WTC11 (cell line): ENCODE measurements around the gene ETNK1. TPM values are rescaled to one million over a fixed set of nuclear protein-coding genes. Genes with fewer than 3 reads are reported as not detected.

Source experiments
- ATAC-seq: fragments of 200-7000 bp; cut with Tn5 transposase; 2 replicates; pipeline ENCODE4 v1.10.0; 2021; ENCODE audit warnings: mild to moderate bottlenecking, moderate library complexity
- CTCF ChIA-PET: fragments of 300-600 bp; sonication (Branson Sonifier 250); formaldehyde crosslinking; loops from one replicate; lab custom pipeline; 2021; ENCODE audit warnings: antibody characterized with exemption; lab: Charles Lee
- POLR2A ChIA-PET: fragments of 350-600 bp; sonication (Branson Sonifier 250); formaldehyde crosslinking; loops from one replicate; lab custom pipeline; 2021; ENCODE audit warnings: antibody characterized with exemption; lab: Charles Lee
- DNase-seq: peaks from one replicate; pipeline ENCODE4 v3.0.0; 2021; ENCODE audit warnings: low spot score
- H3K27ac Mint-ChIP-seq: 2 replicates; pipeline ENCODE4 v1.8.0; 2021; ENCODE audit warnings: mixed read lengths
- H3K27me3 Mint-ChIP-seq: 2 replicates; pipeline ENCODE4 v1.8.0; 2021; ENCODE audit warnings: low read depth, mild to moderate bottlenecking, moderate library complexity, mixed read lengths
- H3K36me3 Mint-ChIP-seq: 2 replicates; pipeline ENCODE4 v1.8.0; 2021; ENCODE audit warnings: mixed read lengths
- H3K4me1 Mint-ChIP-seq: 2 replicates; pipeline ENCODE4 v1.8.0; 2022; ENCODE audit warnings: mixed read lengths
- H3K4me3 Mint-ChIP-seq: 2 replicates; pipeline ENCODE4 v1.8.0; 2021; ENCODE audit warnings: mild to moderate bottlenecking, moderate library complexity, mixed read lengths
- H3K9me3 Mint-ChIP-seq: 2 replicates; pipeline ENCODE4 v1.8.0; 2021; ENCODE audit warnings: mixed read lengths
- GTF2I ChIP-seq: fragments of 250-450 bp; sonication (Bioruptor Pico); conservative IDR thresholded peaks from 2 replicates; pipeline ENCODE4 v1.4.0; 2021; ENCODE audit warnings: mild to moderate bottlenecking
- JAZF1 ChIP-seq: fragments of 250-450 bp; sonication (Bioruptor Pico); IDR thresholded peaks from 2 replicates; pipeline ENCODE4 v1.9.0; 2021; ENCODE audit warnings: moderate library complexity, mild to moderate bottlenecking, inconsistent platforms
- NFATC4 ChIP-seq: fragments of 250-450 bp; sonication (Bioruptor Pico); IDR thresholded peaks from 2 replicates; pipeline ENCODE4 v1.9.0; 2021; ENCODE audit warnings: mild to moderate bottlenecking
- NFYB ChIP-seq: sonication (generic); formaldehyde crosslinking; conservative IDR thresholded peaks from 2 replicates; pipeline ENCODE4 v1.8.0; 2022; ENCODE audit warnings: low read depth, missing genetic modification reagents
- PRRX2 ChIP-seq: fragments of 250-450 bp; sonication (Bioruptor Pico); IDR thresholded peaks from 2 replicates; pipeline ENCODE4 v1.8.0; 2021; ENCODE audit warnings: mild to moderate bottlenecking
- SOX15 ChIP-seq: fragments of 250-450 bp; sonication (Bioruptor Pico); IDR thresholded peaks from 2 replicates; pipeline ENCODE4 v1.9.0; 2021; ENCODE audit warnings: mild to moderate bottlenecking
- TEAD4 ChIP-seq: sonication (generic); formaldehyde crosslinking; IDR thresholded peaks from 2 replicates; pipeline ENCODE4 v1.8.0; 2022; ENCODE audit warnings: mild to moderate bottlenecking, missing genetic modification reagents
- TP53 ChIP-seq: sonication (generic); formaldehyde crosslinking; IDR thresholded peaks from 2 replicates; pipeline ENCODE4 v1.8.1; 2023; ENCODE audit warnings: mild to moderate bottlenecking, missing genetic modification reagents
- ZNF219 ChIP-seq: sonication (generic); formaldehyde crosslinking; IDR thresholded peaks from 2 replicates; pipeline ENCODE4 v1.8.0; 2023; ENCODE audit warnings: missing genetic modification reagents, mild to moderate bottlenecking, borderline replicate concordance
- ZNF317 ChIP-seq: sonication (generic); formaldehyde crosslinking; IDR thresholded peaks from 2 replicates; pipeline ENCODE4 v1.8.1; 2023; ENCODE audit warnings: low read depth, mild to moderate bottlenecking, moderate library complexity, missing genetic modification reagents, borderline replicate concordance
- ZNF423 ChIP-seq: fragments of 250-450 bp; sonication (Bioruptor Pico); IDR thresholded peaks from 2 replicates; pipeline ENCODE4 v2.1.2; 2022; ENCODE audit warnings: mild to moderate bottlenecking, moderate library complexity
- total RNA-seq: library from RNA; stranded (reverse); gene quantifications from 3 replicates; pipeline ENCODE4 v1.2.3, GENCODE V29; 2021
- TF ChIP-seq, protein P1 (sequence below): sonication (generic); formaldehyde crosslinking; IDR thresholded peaks from 2 replicates; pipeline ENCODE4 v1.8.1; 2023; ENCODE audit warnings: mild to moderate bottlenecking, missing genetic modification reagents
- TF ChIP-seq, protein P2 (sequence below): sonication (generic); formaldehyde crosslinking; IDR thresholded peaks from 2 replicates; pipeline ENCODE4 v1.8.1; 2023; ENCODE audit warnings: mild to moderate bottlenecking, moderate library complexity, missing genetic modification reagents
- TF ChIP-seq, protein P3 (sequence below): fragments of 250-450 bp; sonication (Bioruptor Pico); IDR thresholded peaks from 2 replicates; pipeline ENCODE4 v2.1.2; 2022; ENCODE audit warnings: mild to moderate bottlenecking, moderate library complexity
- TF ChIP-seq, protein P4 (sequence below): fragments of 250-450 bp; sonication (Bioruptor Pico); IDR thresholded peaks from 2 replicates; pipeline ENCODE4 v1.9.0; 2021; ENCODE audit warnings: mild to moderate bottlenecking
- TF ChIP-seq, protein P5 (sequence below): sonication (generic); formaldehyde crosslinking; IDR thresholded peaks from 2 replicates; pipeline ENCODE4 v1.8.1; 2023; ENCODE audit warnings: mild to moderate bottlenecking, missing genetic modification reagents, moderate library complexity
- TF ChIP-seq, protein P6 (sequence below): sonication (generic); formaldehyde crosslinking; IDR thresholded peaks from 2 replicates; pipeline ENCODE4 v1.8.0; 2023; ENCODE audit warnings: mild to moderate bottlenecking, missing genetic modification reagents
- TF ChIP-seq, protein P7 (sequence below): sonication (generic); formaldehyde crosslinking; IDR thresholded peaks from 2 replicates; pipeline ENCODE4 v1.8.0; 2023; ENCODE audit warnings: missing genetic modification reagents
- TF ChIP-seq, protein P8 (sequence below): fragments of 250-450 bp; sonication (Bioruptor Pico); IDR thresholded peaks from 2 replicates; pipeline ENCODE4 v1.9.0; 2021; ENCODE audit warnings: moderate library complexity, mild to moderate bottlenecking, inconsistent platforms, borderline replicate concordance
- TF ChIP-seq, protein P9 (sequence below): fragments of 250-450 bp; sonication (Bioruptor Pico); IDR thresholded peaks from 2 replicates; pipeline ENCODE4 v1.9.0; 2021; ENCODE audit warnings: mild to moderate bottlenecking, borderline replicate concordance

ETNK1 gene
- total RNA-seq, 1 experiment from 2014 or later = 81.3 TPM

DNA sequence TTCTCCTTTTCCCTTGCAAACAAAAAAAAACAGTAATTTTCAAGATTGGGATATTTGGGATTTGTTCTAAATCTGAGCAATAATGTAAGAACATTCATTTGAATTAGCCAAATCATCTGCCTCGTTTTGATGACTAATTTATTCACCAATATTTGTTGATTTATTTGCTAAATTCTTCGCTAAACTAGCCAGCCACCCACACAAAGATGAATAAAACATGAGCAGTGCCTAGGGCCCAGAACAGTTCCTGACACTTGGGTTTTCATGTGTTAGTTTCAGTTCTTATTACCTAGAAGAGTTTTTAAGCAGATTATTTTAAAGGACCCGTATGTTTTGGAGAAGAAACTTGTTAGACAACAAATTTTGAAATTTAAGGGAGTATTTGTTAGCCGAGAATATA, 1.4 kb downstream of the ETNK1 start:
- Mint-ChIP-seq H3K36me3 (peaks cover 2% of the 10 kb centered on the region; the same call in 1 of the 2 replicates), H3K27ac (peak overlapping the region; percentile 85), H3K4me1 (peaks cover 45% of the 10 kb centered on the region), H3K9me3 (no peaks in the 10 kb centered on the region), H3K27me3 (no peaks in the 10 kb centered on the region), H3K4me3 (peak overlapping the region; percentile 94)
- DNase-seq (no peak), ATAC-seq (no peak)
- ChIA-PET POLR2A (no interaction called here), CTCF (interaction anchor here (0.8 kb wide), 1 partner anchor 97 kb away, joined by 3 read pairs; no protein-coding TSS in a partner anchor)
- TF ChIP-seq, protein P1, sequence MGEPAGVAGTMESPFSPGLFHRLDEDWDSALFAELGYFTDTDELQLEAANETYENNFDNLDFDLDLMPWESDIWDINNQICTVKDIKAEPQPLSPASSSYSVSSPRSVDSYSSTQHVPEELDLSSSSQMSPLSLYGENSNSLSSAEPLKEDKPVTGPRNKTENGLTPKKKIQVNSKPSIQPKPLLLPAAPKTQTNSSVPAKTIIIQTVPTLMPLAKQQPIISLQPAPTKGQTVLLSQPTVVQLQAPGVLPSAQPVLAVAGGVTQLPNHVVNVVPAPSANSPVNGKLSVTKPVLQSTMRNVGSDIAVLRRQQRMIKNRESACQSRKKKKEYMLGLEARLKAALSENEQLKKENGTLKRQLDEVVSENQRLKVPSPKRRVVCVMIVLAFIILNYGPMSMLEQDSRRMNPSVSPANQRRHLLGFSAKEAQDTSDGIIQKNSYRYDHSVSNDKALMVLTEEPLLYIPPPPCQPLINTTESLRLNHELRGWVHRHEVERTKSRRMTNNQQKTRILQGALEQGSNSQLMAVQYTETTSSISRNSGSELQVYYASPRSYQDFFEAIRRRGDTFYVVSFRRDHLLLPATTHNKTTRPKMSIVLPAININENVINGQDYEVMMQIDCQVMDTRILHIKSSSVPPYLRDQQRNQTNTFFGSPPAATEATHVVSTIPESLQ (CRISPR knock-in tag) = no peak
- TF ChIP-seq, protein P2, sequence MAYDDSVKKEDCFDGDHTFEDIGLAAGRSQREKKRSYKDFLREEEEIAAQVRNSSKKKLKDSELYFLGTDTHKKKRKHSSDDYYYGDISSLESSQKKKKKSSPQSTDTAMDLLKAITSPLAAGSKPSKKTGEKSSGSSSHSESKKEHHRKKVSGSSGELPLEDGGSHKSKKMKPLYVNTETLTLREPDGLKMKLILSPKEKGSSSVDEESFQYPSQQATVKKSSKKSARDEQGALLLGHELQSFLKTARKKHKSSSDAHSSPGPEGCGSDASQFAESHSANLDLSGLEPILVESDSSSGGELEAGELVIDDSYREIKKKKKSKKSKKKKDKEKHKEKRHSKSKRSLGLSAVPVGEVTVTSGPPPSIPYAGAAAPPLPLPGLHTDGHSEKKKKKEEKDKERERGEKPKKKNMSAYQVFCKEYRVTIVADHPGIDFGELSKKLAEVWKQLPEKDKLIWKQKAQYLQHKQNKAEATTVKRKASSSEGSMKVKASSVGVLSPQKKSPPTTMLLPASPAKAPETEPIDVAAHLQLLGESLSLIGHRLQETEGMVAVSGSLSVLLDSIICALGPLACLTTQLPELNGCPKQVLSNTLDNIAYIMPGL = no peak
- no peak for TF ChIP-seq PRRX2 (CRISPR knock-in tag)
- no peak for TF ChIP-seq NFATC4
- TF ChIP-seq TEAD4 = no peak
- no peak for TF ChIP-seq NFYB (CRISPR knock-in tag)
- TF ChIP-seq, protein P3, sequence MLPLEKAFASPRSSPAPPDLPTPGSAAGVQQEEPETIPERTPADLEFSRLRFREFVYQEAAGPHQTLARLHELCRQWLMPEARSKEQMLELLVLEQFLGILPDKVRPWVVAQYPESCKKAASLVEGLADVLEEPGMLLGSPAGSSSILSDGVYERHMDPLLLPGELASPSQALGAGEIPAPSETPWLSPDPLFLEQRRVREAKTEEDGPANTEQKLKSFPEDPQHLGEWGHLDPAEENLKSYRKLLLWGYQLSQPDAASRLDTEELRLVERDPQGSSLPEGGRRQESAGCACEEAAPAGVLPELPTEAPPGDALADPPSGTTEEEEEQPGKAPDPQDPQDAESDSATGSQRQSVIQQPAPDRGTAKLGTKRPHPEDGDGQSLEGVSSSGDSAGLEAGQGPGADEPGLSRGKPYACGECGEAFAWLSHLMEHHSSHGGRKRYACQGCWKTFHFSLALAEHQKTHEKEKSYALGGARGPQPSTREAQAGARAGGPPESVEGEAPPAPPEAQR = no peak
- no peak for TF ChIP-seq SOX15 (CRISPR knock-in tag)
- TF ChIP-seq JAZF1 (CRISPR knock-in tag) = no peak
- TF ChIP-seq, protein P4, sequence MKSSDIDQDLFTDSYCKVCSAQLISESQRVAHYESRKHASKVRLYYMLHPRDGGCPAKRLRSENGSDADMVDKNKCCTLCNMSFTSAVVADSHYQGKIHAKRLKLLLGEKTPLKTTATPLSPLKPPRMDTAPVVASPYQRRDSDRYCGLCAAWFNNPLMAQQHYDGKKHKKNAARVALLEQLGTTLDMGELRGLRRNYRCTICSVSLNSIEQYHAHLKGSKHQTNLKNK (CRISPR knock-in tag) = no peak
- TF ChIP-seq, protein P5, sequence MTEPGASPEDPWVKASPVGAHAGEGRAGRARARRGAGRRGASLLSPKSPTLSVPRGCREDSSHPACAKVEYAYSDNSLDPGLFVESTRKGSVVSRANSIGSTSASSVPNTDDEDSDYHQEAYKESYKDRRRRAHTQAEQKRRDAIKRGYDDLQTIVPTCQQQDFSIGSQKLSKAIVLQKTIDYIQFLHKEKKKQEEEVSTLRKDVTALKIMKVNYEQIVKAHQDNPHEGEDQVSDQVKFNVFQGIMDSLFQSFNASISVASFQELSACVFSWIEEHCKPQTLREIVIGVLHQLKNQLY (CRISPR knock-in tag) = no peak
- no peak for TF ChIP-seq GTF2I (CRISPR knock-in tag)
- TF ChIP-seq, protein P6, sequence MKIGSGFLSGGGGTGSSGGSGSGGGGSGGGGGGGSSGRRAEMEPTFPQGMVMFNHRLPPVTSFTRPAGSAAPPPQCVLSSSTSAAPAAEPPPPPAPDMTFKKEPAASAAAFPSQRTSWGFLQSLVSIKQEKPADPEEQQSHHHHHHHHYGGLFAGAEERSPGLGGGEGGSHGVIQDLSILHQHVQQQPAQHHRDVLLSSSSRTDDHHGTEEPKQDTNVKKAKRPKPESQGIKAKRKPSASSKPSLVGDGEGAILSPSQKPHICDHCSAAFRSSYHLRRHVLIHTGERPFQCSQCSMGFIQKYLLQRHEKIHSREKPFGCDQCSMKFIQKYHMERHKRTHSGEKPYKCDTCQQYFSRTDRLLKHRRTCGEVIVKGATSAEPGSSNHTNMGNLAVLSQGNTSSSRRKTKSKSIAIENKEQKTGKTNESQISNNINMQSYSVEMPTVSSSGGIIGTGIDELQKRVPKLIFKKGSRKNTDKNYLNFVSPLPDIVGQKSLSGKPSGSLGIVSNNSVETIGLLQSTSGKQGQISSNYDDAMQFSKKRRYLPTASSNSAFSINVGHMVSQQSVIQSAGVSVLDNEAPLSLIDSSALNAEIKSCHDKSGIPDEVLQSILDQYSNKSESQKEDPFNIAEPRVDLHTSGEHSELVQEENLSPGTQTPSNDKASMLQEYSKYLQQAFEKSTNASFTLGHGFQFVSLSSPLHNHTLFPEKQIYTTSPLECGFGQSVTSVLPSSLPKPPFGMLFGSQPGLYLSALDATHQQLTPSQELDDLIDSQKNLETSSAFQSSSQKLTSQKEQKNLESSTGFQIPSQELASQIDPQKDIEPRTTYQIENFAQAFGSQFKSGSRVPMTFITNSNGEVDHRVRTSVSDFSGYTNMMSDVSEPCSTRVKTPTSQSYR (CRISPR knock-in tag) = no peak
- TF ChIP-seq ZNF423 = no peak
- TF ChIP-seq TP53 (CRISPR knock-in tag) = no peak
- TF ChIP-seq, protein P7, sequence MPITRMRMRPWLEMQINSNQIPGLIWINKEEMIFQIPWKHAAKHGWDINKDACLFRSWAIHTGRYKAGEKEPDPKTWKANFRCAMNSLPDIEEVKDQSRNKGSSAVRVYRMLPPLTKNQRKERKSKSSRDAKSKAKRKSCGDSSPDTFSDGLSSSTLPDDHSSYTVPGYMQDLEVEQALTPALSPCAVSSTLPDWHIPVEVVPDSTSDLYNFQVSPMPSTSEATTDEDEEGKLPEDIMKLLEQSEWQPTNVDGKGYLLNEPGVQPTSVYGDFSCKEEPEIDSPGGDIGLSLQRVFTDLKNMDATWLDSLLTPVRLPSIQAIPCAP (CRISPR knock-in tag) = no peak
- TF ChIP-seq, protein P8, sequence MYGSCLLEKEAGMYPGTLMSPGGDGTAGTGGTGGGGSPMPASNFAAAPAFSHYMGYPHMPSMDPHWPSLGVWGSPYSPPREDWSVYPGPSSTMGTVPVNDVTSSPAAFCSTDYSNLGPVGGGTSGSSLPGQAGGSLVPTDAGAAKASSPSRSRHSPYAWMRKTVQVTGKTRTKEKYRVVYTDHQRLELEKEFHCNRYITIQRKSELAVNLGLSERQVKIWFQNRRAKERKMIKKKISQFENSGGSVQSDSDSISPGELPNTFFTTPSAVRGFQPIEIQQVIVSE (CRISPR knock-in tag) = no peak
- TF ChIP-seq, protein P9, sequence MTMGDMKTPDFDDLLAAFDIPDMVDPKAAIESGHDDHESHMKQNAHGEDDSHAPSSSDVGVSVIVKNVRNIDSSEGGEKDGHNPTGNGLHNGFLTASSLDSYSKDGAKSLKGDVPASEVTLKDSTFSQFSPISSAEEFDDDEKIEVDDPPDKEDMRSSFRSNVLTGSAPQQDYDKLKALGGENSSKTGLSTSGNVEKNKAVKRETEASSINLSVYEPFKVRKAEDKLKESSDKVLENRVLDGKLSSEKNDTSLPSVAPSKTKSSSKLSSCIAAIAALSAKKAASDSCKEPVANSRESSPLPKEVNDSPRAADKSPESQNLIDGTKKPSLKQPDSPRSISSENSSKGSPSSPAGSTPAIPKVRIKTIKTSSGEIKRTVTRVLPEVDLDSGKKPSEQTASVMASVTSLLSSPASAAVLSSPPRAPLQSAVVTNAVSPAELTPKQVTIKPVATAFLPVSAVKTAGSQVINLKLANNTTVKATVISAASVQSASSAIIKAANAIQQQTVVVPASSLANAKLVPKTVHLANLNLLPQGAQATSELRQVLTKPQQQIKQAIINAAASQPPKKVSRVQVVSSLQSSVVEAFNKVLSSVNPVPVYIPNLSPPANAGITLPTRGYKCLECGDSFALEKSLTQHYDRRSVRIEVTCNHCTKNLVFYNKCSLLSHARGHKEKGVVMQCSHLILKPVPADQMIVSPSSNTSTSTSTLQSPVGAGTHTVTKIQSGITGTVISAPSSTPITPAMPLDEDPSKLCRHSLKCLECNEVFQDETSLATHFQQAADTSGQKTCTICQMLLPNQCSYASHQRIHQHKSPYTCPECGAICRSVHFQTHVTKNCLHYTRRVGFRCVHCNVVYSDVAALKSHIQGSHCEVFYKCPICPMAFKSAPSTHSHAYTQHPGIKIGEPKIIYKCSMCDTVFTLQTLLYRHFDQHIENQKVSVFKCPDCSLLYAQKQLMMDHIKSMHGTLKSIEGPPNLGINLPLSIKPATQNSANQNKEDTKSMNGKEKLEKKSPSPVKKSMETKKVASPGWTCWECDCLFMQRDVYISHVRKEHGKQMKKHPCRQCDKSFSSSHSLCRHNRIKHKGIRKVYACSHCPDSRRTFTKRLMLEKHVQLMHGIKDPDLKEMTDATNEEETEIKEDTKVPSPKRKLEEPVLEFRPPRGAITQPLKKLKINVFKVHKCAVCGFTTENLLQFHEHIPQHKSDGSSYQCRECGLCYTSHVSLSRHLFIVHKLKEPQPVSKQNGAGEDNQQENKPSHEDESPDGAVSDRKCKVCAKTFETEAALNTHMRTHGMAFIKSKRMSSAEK (CRISPR knock-in tag) = no peak
- TF ChIP-seq ZNF219 (CRISPR knock-in tag) = no peak
- no peak for TF ChIP-seq ZNF317
